ENCODE data around the gene RFXANK.

RFXANK gene

GRCh38 chr19:19234220-19234816 is 42.3 kb downstream of the RFXANK start:
- DNase-seq: no peak

GRCh38 chr19:19236173-19236572 is 44.1 kb downstream of the RFXANK start:
- DNase-seq: no peak

GRCh38 chr19:19238126-19238894 is 46.3 kb downstream of the RFXANK start:
- no peak for DNase-seq

DNA sequence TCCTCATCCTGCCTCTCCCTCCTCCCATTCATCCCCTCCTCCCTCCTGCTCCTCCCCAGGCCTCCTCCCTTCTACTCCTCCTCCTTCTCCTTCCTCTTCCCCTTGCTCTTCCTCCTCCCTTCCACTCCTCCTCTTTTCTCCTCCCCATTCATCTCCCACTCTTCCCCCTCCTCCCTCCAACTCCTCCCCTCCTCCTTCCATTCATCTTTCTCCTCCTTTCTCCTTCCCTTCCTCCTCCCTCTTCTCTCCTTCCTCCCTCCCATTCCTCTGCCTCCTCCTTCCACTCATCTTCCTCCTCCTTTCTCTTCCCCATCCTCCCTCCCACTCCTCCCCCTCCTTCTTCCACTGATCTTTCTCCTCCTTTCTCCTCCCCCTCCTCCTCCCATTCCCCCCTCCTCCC is 47.6 kb downstream of the RFXANK start:
- no peak for DNase-seq

DNA sequence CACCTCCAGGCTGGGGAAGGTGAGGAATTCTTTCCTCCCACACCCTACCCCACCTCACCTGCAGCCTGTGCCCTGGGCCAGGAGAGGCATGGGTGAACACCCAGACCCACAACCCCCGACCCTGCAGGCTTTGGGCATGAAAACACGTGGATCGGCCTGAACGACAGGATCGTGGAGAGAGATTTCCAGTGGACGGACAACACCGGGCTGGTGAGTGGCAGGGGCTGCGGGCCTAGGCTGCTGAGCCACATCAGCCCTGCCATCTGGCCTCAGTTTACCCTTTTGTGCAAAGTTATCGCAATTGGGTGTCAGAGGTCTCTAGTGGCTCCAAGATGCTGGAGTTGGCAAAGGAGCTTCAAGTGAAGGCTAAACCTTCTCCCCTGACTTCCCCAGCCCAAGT is 48.4 kb downstream of the RFXANK start:
- DNase-seq: no peak

- no peak for DNase-seq
These were observed 58.2 kb downstream of the RFXANK start for GRCh38 chr19:19250196-19250801.
